Ishikawa (cell line): ENCODE measurements around the gene USP4.

Experiments used
- CREB1 ChIP-seq: IDR thresholded peaks from 2 replicates; pipeline ENCODE4 v1.6.1; 2012; ENCODE audit warnings: low read depth
- EGR1 ChIP-seq: IDR thresholded peaks from 2 replicates; pipeline ENCODE4 v1.6.1; 2012
- EP300 ChIP-seq: IDR thresholded peaks from 2 replicates; pipeline ENCODE4 v1.6.1; 2012; ENCODE audit warnings: borderline replicate concordance
- FOXM1 ChIP-seq: IDR thresholded peaks from 2 replicates; pipeline ENCODE4 v1.6.1; 2012; ENCODE audit warnings: low read depth, borderline replicate concordance
- NFIC ChIP-seq: IDR thresholded peaks from 2 replicates; pipeline ENCODE4 v1.6.1; 2012
- RAD21 ChIP-seq: IDR thresholded peaks from 2 replicates; pipeline ENCODE4 v1.6.1; 2012; ENCODE audit warnings: low read depth
- TAF1 ChIP-seq: IDR thresholded peaks from 2 replicates; pipeline ENCODE4 v1.6.1; 2012; ENCODE audit warnings: low read depth, mild to moderate bottlenecking
- TCF12 ChIP-seq: IDR thresholded peaks from 2 replicates; pipeline ENCODE4 v1.6.1; 2012; ENCODE audit warnings: low read depth
- TEAD4 ChIP-seq: IDR thresholded peaks from 2 replicates; pipeline ENCODE4 v1.6.1; 2012
- YY1 ChIP-seq: IDR thresholded peaks from 2 replicates; pipeline ENCODE4 v1.6.1; 2012; ENCODE audit warnings: low read depth
- TF ChIP-seq, protein P1 (sequence below): IDR thresholded peaks from 2 replicates; pipeline ENCODE4 v1.6.1; 2012
- TF ChIP-seq, protein P2 (sequence below): IDR thresholded peaks from 2 replicates; pipeline ENCODE4 v1.6.1; 2012; ENCODE audit warnings: low read depth, mild to moderate bottlenecking
- TF ChIP-seq, protein P3 (sequence below): IDR thresholded peaks from 2 replicates; pipeline ENCODE4 v1.6.1; 2012

DNA sequence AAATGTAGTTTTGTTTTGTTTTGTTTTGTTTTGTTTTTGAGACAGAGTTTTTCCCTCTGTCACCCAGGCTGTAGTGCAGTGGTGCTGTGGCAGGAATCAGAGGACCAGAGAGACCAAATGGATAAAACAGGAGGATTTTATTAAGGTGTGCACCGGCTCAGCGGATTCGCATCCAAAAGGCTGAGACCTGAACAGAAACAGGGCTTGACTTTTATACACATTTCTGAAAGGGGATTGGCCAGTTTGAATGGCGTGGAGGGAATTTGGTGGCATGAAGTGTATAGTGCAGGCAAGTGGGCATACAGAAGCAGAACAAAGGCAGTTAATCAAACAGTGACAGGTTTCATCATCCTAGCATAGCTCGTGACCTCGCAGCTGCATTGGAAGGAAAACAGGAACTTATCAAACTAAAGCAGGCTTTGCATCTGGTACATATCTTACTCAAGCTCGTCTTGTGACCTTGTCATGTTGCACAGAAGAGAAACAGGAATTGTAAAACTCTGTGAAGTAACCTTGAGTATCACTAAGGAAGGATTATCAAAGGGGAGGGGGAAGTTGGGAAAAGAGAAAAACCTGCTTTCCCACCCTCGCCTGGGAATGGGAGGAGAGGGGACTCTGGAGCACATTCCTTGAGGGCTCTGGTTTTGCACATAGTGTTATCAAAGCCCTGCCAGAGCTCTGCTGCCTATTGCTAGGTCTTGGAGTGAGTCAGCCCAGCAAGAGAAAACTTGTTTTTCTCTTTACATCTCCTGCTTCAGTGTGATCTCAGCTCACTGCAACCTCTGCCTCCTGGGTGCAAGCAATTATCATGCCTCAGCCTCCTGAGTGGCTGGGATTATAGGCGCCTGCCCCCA lies 101.4 kb downstream of the USP4 start:
- TF ChIP-seq EGR1 (no peak), TCF12 (no peak), EP300 (no peak), TAF1 (no peak), YY1 (no peak), RAD21 (no peak), CREB1 (no peak), FOXM1 (no peak), NFIC (no peak), TEAD4 (no peak)
- TF ChIP-seq, protein P1, sequence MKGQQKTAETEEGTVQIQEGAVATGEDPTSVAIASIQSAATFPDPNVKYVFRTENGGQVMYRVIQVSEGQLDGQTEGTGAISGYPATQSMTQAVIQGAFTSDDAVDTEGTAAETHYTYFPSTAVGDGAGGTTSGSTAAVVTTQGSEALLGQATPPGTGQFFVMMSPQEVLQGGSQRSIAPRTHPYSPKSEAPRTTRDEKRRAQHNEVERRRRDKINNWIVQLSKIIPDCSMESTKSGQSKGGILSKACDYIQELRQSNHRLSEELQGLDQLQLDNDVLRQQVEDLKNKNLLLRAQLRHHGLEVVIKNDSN, result no peak
- TF ChIP-seq, protein P2, sequence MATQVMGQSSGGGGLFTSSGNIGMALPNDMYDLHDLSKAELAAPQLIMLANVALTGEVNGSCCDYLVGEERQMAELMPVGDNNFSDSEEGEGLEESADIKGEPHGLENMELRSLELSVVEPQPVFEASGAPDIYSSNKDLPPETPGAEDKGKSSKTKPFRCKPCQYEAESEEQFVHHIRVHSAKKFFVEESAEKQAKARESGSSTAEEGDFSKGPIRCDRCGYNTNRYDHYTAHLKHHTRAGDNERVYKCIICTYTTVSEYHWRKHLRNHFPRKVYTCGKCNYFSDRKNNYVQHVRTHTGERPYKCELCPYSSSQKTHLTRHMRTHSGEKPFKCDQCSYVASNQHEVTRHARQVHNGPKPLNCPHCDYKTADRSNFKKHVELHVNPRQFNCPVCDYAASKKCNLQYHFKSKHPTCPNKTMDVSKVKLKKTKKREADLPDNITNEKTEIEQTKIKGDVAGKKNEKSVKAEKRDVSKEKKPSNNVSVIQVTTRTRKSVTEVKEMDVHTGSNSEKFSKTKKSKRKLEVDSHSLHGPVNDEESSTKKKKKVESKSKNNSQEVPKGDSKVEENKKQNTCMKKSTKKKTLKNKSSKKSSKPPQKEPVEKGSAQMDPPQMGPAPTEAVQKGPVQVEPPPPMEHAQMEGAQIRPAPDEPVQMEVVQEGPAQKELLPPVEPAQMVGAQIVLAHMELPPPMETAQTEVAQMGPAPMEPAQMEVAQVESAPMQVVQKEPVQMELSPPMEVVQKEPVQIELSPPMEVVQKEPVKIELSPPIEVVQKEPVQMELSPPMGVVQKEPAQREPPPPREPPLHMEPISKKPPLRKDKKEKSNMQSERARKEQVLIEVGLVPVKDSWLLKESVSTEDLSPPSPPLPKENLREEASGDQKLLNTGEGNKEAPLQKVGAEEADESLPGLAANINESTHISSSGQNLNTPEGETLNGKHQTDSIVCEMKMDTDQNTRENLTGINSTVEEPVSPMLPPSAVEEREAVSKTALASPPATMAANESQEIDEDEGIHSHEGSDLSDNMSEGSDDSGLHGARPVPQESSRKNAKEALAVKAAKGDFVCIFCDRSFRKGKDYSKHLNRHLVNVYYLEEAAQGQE, result no peak
- TF ChIP-seq, protein P3, sequence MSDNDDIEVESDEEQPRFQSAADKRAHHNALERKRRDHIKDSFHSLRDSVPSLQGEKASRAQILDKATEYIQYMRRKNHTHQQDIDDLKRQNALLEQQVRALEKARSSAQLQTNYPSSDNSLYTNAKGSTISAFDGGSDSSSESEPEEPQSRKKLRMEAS, result no peak
